NCI-H187 treated with DMSO at 0.1 percent for 48 hours (cell line): ENCODE measurements around the gene SLC9C1.
"Not testable (repeated sequence)": the region's sequence is repeated elsewhere in the genome, so short reads cannot be mapped to it uniquely, and the experiment has no call there.

ENCODE experiments used
- DNase-seq: peaks from one replicate; lab custom pipeline; 2025; lab: John Stamatoyannopoulos, UW

Gene SLC9C1

GRCh38 chr3:112187300-112187699, 106.7 kb downstream of the SLC9C1 start:
- no peak for DNase-seq

- DNase-seq = not testable (repeated sequence)
These were observed 108.5 kb downstream of the SLC9C1 start for GRCh38 chr3:112185423-112186035.

GRCh38 chr3:112175646-112176045, 118.4 kb downstream of the SLC9C1 start:
- DNase-seq = no peak

- DNase-seq = no peak
These were observed 119.0 kb downstream of the SLC9C1 start for GRCh38 chr3:112175037-112175436.

GRCh38 chr3:112171144-112171543, 122.9 kb downstream of the SLC9C1 start:
- no peak for DNase-seq

- no peak for DNase-seq
These were observed 124.0 kb downstream of the SLC9C1 start for GRCh38 chr3:112170046-112170445.

- DNase-seq = no peak
These were observed 126.3 kb downstream of the SLC9C1 start for GRCh38 chr3:112167758-112168157.

- DNase-seq = no peak
These were observed 144.9 kb downstream of the SLC9C1 start for GRCh38 chr3:112149136-112149535.

GRCh38 chr3:112143689-112144088, 150.3 kb downstream of the SLC9C1 start:
- DNase-seq = no peak

- DNase-seq = no peak
These were observed 150.8 kb downstream of the SLC9C1 start for GRCh38 chr3:112143251-112143650.

GRCh38 chr3:112141293-112141692, 152.7 kb downstream of the SLC9C1 start:
- DNase-seq = no peak

GRCh38 chr3:112140584-112140983, 153.4 kb downstream of the SLC9C1 start:
- no peak for DNase-seq

- no peak for DNase-seq
These were observed 155.6 kb downstream of the SLC9C1 start for GRCh38 chr3:112138219-112138969.

GRCh38 chr3:112137781-112138180, 156.2 kb downstream of the SLC9C1 start:
- DNase-seq = no peak

- DNase-seq = no peak
These were observed 156.9 kb downstream of the SLC9C1 start for GRCh38 chr3:112136959-112137693.

- no peak for DNase-seq
These were observed 158.0 kb downstream of the SLC9C1 start for GRCh38 chr3:112136046-112136445.

GRCh38 chr3:112134335-112135124, 159.5 kb downstream of the SLC9C1 start:
- no peak for DNase-seq

GRCh38 chr3:112133626-112134334, 160.2 kb downstream of the SLC9C1 start:
- no peak for DNase-seq

- no peak for DNase-seq
These were observed 161.0 kb downstream of the SLC9C1 start, which contains the start of gene GCSAM for GRCh38 chr3:112132975-112133448. TSS of gene GCSAM (minus strand) at chr3:112133248. CDS start at chr3:112133120, 128 bp downstream.

- no peak for DNase-seq
These were observed 161.5 kb downstream of the SLC9C1 start for GRCh38 chr3:112132554-112132953.

GRCh38 chr3:112132088-112132487, 161.9 kb downstream of the SLC9C1 start:
- DNase-seq = no peak
